Renal cortical epithelial cell (primary cell): ENCODE data around the gene MS4A8. TPM values are rescaled to one million over a fixed set of nuclear protein-coding genes. Genes with fewer than 3 reads are reported as not detected.
"Not testable (repeated sequence)": the region's sequence is repeated elsewhere in the genome, so short reads cannot be mapped to it uniquely, and the experiment has no call there.

Experiments used
- DNase-seq: peaks from one replicate; pipeline ENCODE4 v3.0.0-alpha.2; 2011; ENCODE audit warnings: low read depth
- total RNA-seq: library from RNA; depleted of rRNA; stranded (reverse); fragments of >200 nt; gene quantifications from 2 replicates; pipeline ENCODE4 v1.2.3, GENCODE V29; 2014

Gene MS4A8
- total RNA-seq, 1 donor from 2014 or later, result not detected

GRCh38 chr11:60725592-60725991 lies 26.2 kb downstream of the MS4A8 start:
- no peak for DNase-seq

GRCh38 chr11:60731586-60731985 lies 32.2 kb downstream of the MS4A8 start:
- DNase-seq, result no peak

GRCh38 chr11:60734279-60734678 lies 34.9 kb downstream of the MS4A8 start:
- DNase-seq, result no peak

- no peak for DNase-seq
These were observed 39.7 kb downstream of the MS4A8 start for GRCh38 chr11:60739114-60739513.

- DNase-seq, result no peak
These were observed 41.2 kb downstream of the MS4A8 start for GRCh38 chr11:60740573-60740972.

- no peak for DNase-seq
These were observed 42.0 kb downstream of the MS4A8 start for GRCh38 chr11:60741421-60741820.

GRCh38 chr11:60743058-60743457 lies 43.6 kb downstream of the MS4A8 start:
- DNase-seq, result no peak

GRCh38 chr11:60744114-60744513 lies 44.7 kb downstream of the MS4A8 start:
- DNase-seq, result no peak

- DNase-seq, result no peak
These were observed 48.0 kb downstream of the MS4A8 start for GRCh38 chr11:60747359-60747873.

GRCh38 chr11:60748225-60748624 lies 48.8 kb downstream of the MS4A8 start:
- no peak for DNase-seq

GRCh38 chr11:60748821-60749220 lies 49.4 kb downstream of the MS4A8 start:
- no peak for DNase-seq

GRCh38 chr11:60750911-60751310 lies 51.5 kb downstream of the MS4A8 start:
- no peak for DNase-seq

GRCh38 chr11:60753309-60753708 lies 53.9 kb downstream of the MS4A8 start:
- no peak for DNase-seq

GRCh38 chr11:60754887-60755286 lies 55.5 kb downstream of the MS4A8 start:
- DNase-seq, result no peak

- peak; percentile 28 for DNase-seq
These were observed 57.1 kb downstream of the MS4A8 start, which contains the start of gene MS4A15 for GRCh38 chr11:60756307-60757032. Gene MS4A15, plus strand, starts transcription at chr11:60756867. Its CDS starts 6,867 bp downstream, at chr11:60763734.

- no peak for DNase-seq
These were observed 57.9 kb downstream of the MS4A8 start for GRCh38 chr11:60757231-60757800.

- not testable (repeated sequence) for DNase-seq
These were observed 59.3 kb downstream of the MS4A8 start for GRCh38 chr11:60758671-60759070.

- DNase-seq, result not testable (repeated sequence)
These were observed 60.2 kb downstream of the MS4A8 start for GRCh38 chr11:60759438-60760225.

GRCh38 chr11:60761436-60762190 lies 62.2 kb downstream of the MS4A8 start:
- DNase-seq, result no peak

- DNase-seq, result peak; percentile 7
These were observed 63.7 kb downstream of the MS4A8 start for GRCh38 chr11:60762851-60763691.
